Measurements from ENCODE around the gene HFE. TPM values are rescaled to one million over a fixed set of nuclear protein-coding genes. Genes with fewer than 3 reads are reported as not detected.
"Not testable (repeated sequence)": the region's sequence is repeated elsewhere in the genome, so short reads cannot be mapped to it uniquely, and the experiment has no call there.

Gene HFE
- total RNA-seq, 1 donor from 2014 or later = 1.2 TPM

DNA sequence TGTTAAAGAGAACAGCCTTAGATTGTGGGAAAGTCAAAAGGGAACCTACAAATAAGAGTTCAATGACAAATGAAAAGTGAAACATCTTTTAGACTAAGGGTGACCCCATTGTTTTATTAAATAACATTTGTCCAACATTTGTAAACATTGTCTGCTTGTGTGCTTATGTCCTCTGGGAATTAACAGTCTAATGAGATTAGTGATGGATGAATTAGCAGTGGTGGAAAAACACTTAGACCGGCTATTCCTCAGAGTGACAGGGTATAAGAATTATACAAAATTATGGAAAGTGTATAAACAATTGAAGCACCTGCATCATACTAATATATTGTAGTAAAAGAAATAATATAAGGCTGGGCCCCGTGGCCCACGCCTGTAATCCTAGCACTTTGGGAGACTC lies 29.3 kb upstream of the HFE start:
- no peak for DNase-seq (ENCODE audit: low spot score)
- Mint-ChIP-seq H3K4me1 (ENCODE audit: unreplicated experiment) (peaks cover 12% of the 10 kb centered on the region), H3K9me3 (ENCODE audit: unreplicated experiment) (no peaks in the 10 kb centered on the region), H3K27me3 (ENCODE audit: unreplicated experiment) (peaks cover 5% of the 10 kb centered on the region), H3K27ac (ENCODE audit: unreplicated experiment) (no peak overlapping the region), H3K36me3 (ENCODE audit: low read depth, unreplicated experiment) (no peaks in the 10 kb centered on the region), H3K4me3 (ENCODE audit: unreplicated experiment) (no peak overlapping the region)
- TF ChIP-seq, protein P1, sequence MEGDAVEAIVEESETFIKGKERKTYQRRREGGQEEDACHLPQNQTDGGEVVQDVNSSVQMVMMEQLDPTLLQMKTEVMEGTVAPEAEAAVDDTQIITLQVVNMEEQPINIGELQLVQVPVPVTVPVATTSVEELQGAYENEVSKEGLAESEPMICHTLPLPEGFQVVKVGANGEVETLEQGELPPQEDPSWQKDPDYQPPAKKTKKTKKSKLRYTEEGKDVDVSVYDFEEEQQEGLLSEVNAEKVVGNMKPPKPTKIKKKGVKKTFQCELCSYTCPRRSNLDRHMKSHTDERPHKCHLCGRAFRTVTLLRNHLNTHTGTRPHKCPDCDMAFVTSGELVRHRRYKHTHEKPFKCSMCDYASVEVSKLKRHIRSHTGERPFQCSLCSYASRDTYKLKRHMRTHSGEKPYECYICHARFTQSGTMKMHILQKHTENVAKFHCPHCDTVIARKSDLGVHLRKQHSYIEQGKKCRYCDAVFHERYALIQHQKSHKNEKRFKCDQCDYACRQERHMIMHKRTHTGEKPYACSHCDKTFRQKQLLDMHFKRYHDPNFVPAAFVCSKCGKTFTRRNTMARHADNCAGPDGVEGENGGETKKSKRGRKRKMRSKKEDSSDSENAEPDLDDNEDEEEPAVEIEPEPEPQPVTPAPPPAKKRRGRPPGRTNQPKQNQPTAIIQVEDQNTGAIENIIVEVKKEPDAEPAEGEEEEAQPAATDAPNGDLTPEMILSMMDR (IDR thresholded peaks at IDR 0.05; ENCODE audit: unreplicated experiment) = no peak

DNA sequence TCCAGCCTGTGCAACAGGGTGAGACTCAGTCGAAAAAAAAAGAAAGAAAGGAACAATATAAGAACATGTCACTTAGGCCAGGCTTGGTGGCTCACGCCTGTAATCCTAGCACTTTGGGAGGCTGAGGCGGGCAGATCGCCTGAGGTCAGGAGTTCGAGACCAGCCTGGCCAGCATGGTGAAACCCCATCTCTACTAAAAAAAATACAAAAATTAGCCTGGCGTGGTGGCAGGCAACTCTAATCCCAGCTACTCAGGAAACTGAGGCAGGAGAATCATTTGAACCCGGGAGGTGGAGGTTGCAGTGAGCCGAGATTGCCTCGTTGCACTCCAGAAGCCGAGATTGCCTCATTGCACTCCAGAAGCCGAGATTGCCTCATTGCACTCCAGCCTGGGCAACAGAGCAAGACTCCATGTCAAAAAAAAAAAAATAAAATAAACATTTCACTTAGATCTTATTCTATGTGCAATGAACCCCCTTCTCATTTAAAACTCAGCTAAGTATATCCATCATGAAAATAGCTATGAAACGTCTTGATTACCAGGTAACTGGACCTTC lies 28.7 kb upstream of the HFE start:
- H3K27ac Mint-ChIP-seq (ENCODE audit: unreplicated experiment); H3K9me3 Mint-ChIP-seq (ENCODE audit: unreplicated experiment); H3K36me3 Mint-ChIP-seq (ENCODE audit: low read depth, unreplicated experiment); DNase-seq (ENCODE audit: low spot score); H3K27me3 Mint-ChIP-seq (ENCODE audit: unreplicated experiment); H3K4me3 Mint-ChIP-seq (ENCODE audit: unreplicated experiment): not testable (repeated sequence)
- H3K4me1 Mint-ChIP-seq (ENCODE audit: unreplicated experiment) = peaks cover 12% of the 10 kb centered on the region

DNA sequence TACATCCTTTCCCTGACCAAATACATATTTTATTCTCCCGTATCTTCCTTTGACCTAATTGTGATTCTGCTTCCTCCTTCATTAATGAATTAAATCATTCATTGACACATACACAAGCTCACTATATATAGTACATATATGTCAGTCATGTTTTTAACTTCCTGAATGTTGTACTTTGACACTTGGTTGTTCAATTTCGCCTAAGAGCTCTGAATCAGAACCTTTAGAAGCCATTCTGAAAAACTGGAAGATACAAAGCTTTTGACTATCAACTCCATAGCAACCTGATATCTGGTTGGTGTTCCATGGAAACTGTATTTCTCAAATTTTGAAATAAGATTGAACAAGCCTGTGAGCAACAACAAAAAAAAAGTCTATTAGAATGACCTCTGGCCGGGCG lies 27.3 kb upstream of the HFE start:
- no peak for DNase-seq (ENCODE audit: low spot score)
- Mint-ChIP-seq H3K27me3 (ENCODE audit: unreplicated experiment) (peaks cover 2% of the 10 kb centered on the region), H3K4me3 (ENCODE audit: unreplicated experiment) (no peak overlapping the region), H3K36me3 (ENCODE audit: low read depth, unreplicated experiment) (no peaks in the 10 kb centered on the region), H3K9me3 (ENCODE audit: unreplicated experiment) (no peaks in the 10 kb centered on the region), H3K27ac (ENCODE audit: unreplicated experiment) (no peak overlapping the region), H3K4me1 (ENCODE audit: unreplicated experiment) (peaks cover 4% of the 10 kb centered on the region)
- TF ChIP-seq, protein P1 (IDR thresholded peaks at IDR 0.05; ENCODE audit: unreplicated experiment) = no peak

DNA sequence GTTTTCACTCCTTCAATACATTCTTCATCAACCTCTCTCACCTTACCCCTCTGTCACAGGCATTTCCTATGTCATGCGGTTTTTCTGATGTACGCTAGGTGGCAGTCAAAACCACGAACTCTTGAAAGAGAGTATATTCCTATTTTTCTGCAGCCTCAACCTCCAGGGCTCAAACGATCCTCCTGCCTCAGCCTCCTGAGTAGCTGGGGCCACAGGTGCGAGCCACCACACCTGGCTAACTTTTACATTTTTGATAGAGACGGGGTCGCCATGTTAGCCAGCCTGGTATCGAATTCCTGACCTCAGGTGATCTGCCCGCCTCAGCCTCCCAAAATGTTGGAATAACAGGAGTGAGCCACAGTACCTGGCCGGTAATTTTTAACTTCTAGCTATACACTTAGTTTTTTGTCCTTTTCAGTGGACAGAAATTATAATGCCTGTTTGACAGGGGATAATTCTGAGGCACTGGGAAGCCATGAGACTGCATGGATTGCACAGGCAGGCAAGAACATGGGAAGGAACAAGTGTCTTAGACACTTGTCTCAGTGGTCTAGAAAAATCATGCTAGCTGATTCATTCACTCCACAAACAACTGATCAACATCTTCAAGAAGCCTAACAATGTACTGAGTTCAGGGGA lies 22.5 kb upstream of the HFE start:
- H3K4me1 Mint-ChIP-seq (ENCODE audit: unreplicated experiment) = peaks cover 3% of the 10 kb centered on the region
- H3K4me3 Mint-ChIP-seq (ENCODE audit: unreplicated experiment) = no peak overlapping the region
- H3K9me3 Mint-ChIP-seq (ENCODE audit: unreplicated experiment) = no peaks in the 10 kb centered on the region
- peak; percentile 29 for DNase-seq (ENCODE audit: low spot score)
- H3K27me3 Mint-ChIP-seq (ENCODE audit: unreplicated experiment) = no peaks in the 10 kb centered on the region
- TF ChIP-seq, protein P1 (IDR thresholded peaks at IDR 0.05; ENCODE audit: unreplicated experiment) = peak; percentile 84
- no peak overlapping the region for H3K27ac Mint-ChIP-seq (ENCODE audit: unreplicated experiment)
- H3K36me3 Mint-ChIP-seq (ENCODE audit: low read depth, unreplicated experiment) = no peaks in the 10 kb centered on the region

DNA sequence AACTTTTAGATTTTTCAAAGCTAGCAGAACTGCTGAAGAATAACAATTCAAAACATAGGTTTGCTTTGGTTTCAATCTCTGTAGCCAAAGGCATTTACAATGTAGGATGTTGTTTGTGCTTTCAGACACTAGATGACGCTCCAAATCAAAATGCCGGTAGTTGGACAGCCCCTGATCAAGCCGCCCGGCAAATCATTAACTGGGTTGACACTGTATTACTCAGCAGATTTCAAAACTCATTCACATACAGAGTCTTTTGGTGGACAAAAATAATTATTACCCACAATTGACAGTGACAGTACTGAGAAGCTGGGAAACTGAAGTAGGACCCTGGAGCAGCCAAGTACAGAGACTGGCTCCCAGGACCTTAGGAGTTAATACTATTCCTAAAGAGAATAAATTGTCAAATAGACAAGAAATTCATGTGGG lies 21.3 kb upstream of the HFE start:
- Mint-ChIP-seq H3K27ac (ENCODE audit: unreplicated experiment) (no peak overlapping the region), H3K36me3 (ENCODE audit: low read depth, unreplicated experiment) (no peaks in the 10 kb centered on the region), H3K9me3 (ENCODE audit: unreplicated experiment) (no peaks in the 10 kb centered on the region), H3K27me3 (ENCODE audit: unreplicated experiment) (no peaks in the 10 kb centered on the region), H3K4me1 (ENCODE audit: unreplicated experiment) (peaks cover 3% of the 10 kb centered on the region), H3K4me3 (ENCODE audit: unreplicated experiment) (no peak overlapping the region)
- DNase-seq (ENCODE audit: low spot score) = peak; percentile 56
- TF ChIP-seq, protein P1 (IDR thresholded peaks at IDR 0.05; ENCODE audit: unreplicated experiment) = peak; percentile 75
